Fibroblast of the aortic adventitia (primary cell): Measurements from ENCODE around the gene PLEK2. TPM values are rescaled to one million over a fixed set of nuclear protein-coding genes. Genes with fewer than 3 reads are reported as not detected.

Experiments
- DNase-seq: peaks from one replicate; pipeline ENCODE4 v3.0.0-alpha.2; 2010; ENCODE audit warnings: low read depth
- H3K4me3 ChIP-seq: 2 replicates; pipeline ENCODE4 v1.5.1; 2011; ENCODE audit warnings: low read depth, mild to moderate bottlenecking, control low read depth, low read length, moderate library complexity
- CTCF ChIP-seq: IDR thresholded peaks from 2 replicates; pipeline ENCODE4 v1.5.1; 2011; ENCODE audit warnings: mild to moderate bottlenecking, low read length, control low read depth, inconsistent platforms; ENCODE audit not compliant: insufficient read depth
- total RNA-seq: library from RNA; depleted of rRNA; stranded (reverse); fragments of >200 nt; gene quantifications from 2 replicates; pipeline ENCODE4 v1.2.3, GENCODE V29; 2012; ENCODE audit warnings: low replicate concordance

Gene PLEK2
- total RNA-seq, 1 donor, result 1.8 TPM

GRCh38 chr14:67449096-67449495, 37.1 kb upstream of the PLEK2 start:
- no peak overlapping the region for H3K4me3 ChIP-seq
- no peak for TF ChIP-seq CTCF
- no peak for DNase-seq

GRCh38 chr14:67447033-67447381, 35.0 kb upstream of the PLEK2 start:
- H3K4me3 ChIP-seq, result no peak overlapping the region
- no peak for DNase-seq
- no peak for TF ChIP-seq CTCF

GRCh38 chr14:67446371-67447032, 34.5 kb upstream of the PLEK2 start:
- TF ChIP-seq CTCF, result no peak
- no peak overlapping the region for H3K4me3 ChIP-seq
- DNase-seq, result peak; percentile 41

- TF ChIP-seq CTCF, result no peak
These were observed 32.4 kb upstream of the PLEK2 start for GRCh38 chr14:67444395-67444794.

GRCh38 chr14:67442139-67442906, 30.4 kb upstream of the PLEK2 start:
- no peak for TF ChIP-seq CTCF
- DNase-seq, result no peak
- no peak overlapping the region for H3K4me3 ChIP-seq

More at GRCh38 chr14:67444395-67444794, 32.4 kb upstream of the PLEK2 start:
- H3K4me3 ChIP-seq, result no peak overlapping the region
- DNase-seq, result no peak

- no peak overlapping the region for H3K4me3 ChIP-seq
- DNase-seq, result no peak
- TF ChIP-seq CTCF, result no peak
These were observed 29.7 kb upstream of the PLEK2 start for GRCh38 chr14:67441672-67442071.
